Liver (tissue), 3 donors: ENCODE measurements around the gene LRRD1.

Experiments
- FOXA1 ChIP-seq: IDR thresholded peaks from 2 replicates; pipeline ENCODE4 v1.6.1; 2016; ENCODE audit warnings: antibody characterized with exemption
- GABPA ChIP-seq, 2 donors: IDR thresholded peaks in 1 of 2; conservative IDR thresholded peaks in 1 of 2; 2 replicates each; pipeline ENCODE4 v1.6.1; 2016; ENCODE audit warnings: antibody characterized with exemption in 2 of 2, mild to moderate bottlenecking in 1 of 2, moderate library complexity in 1 of 2
- SP1 ChIP-seq: IDR thresholded peaks from 2 replicates; pipeline ENCODE4 v1.6.1; 2018; ENCODE audit warnings: antibody characterized with exemption, mild to moderate bottlenecking
- TAF1 ChIP-seq: conservative IDR thresholded peaks from 2 replicates; pipeline ENCODE4 v1.6.1; 2016; ENCODE audit warnings: antibody characterized with exemption, mild to moderate bottlenecking
- TF ChIP-seq, protein P1 (sequence below): fragments of 150-350 bp; IDR thresholded peaks from 2 replicates; pipeline ENCODE4 v1.5.1; 2017; ENCODE audit warnings: improper control_type of control experiment, low read depth, low read length; ENCODE audit not compliant: missing input control
- donor health status: healthy.
- donor health status: healthy.

DNA sequence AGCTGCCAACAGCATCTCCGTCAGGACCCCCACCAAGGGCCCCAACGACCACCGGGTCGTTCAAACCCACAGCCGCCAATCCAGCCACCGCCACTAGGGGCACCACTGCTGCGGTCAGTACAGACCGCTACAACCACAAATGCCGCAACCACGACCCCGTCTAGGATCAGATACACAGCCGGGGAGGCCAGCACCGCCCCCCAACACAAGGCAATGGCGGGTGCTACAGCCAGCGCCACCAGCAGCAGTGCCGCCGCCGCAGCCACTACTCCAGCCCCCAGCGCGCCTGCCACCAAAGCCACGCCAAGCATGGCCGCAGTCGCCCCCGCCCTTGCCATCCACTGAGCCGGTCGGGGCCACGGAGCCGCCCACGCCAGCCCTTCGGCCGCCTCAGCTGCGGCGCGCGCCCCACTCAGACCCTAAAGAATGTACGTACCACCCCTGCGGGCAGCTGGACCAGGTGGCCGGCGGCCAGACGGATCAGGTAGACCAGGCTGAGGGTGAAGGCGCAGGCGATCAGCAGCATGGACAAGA is 45.1 kb downstream of the LRRD1 start:
- TF ChIP-seq, protein P1, sequence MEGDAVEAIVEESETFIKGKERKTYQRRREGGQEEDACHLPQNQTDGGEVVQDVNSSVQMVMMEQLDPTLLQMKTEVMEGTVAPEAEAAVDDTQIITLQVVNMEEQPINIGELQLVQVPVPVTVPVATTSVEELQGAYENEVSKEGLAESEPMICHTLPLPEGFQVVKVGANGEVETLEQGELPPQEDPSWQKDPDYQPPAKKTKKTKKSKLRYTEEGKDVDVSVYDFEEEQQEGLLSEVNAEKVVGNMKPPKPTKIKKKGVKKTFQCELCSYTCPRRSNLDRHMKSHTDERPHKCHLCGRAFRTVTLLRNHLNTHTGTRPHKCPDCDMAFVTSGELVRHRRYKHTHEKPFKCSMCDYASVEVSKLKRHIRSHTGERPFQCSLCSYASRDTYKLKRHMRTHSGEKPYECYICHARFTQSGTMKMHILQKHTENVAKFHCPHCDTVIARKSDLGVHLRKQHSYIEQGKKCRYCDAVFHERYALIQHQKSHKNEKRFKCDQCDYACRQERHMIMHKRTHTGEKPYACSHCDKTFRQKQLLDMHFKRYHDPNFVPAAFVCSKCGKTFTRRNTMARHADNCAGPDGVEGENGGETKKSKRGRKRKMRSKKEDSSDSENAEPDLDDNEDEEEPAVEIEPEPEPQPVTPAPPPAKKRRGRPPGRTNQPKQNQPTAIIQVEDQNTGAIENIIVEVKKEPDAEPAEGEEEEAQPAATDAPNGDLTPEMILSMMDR: peak; percentile 61
- TF ChIP-seq GABPA (IDR thresholded peaks at IDR 0.05 in 1 of 2, conservative IDR thresholded peaks at IDR 0.05 in 1 of 2): no peak
- TF ChIP-seq FOXA1: no peak
- TF ChIP-seq TAF1: no peak
- TF ChIP-seq SP1: no peak
